Activated CD8-positive, alpha-beta T cell treated with anti-CD3 and anti-CD28 coated beads, Interleukin-2, amount 10 ng/mL, durations not matched to agents 7 days and 5 days (primary cell): ENCODE results near the gene FMNL1. TPM values are rescaled to one million over a fixed set of nuclear protein-coding genes. Genes with fewer than 3 reads are reported as not detected.
A peak's percentile ranks its signal among the peaks of the same experiment; 100 is the strongest.

Source experiments
- ATAC-seq: fragments of 150-1000 bp; cut with Tn5 transposase; one replicate; pipeline ENCODE4 v1.10.0; 2021; ENCODE audit warnings: moderate library complexity
- CTCF ChIA-PET: fragments of 350-600 bp; sonication (Branson Sonifier 250); formaldehyde crosslinking; loops from one replicate; lab custom pipeline; 2021; ENCODE audit warnings: antibody characterized with exemption; lab: Charles Lee
- POLR2A ChIA-PET: fragments of 350-600 bp; sonication (Branson Sonifier 250); formaldehyde crosslinking; loops from one replicate; lab custom pipeline; 2021; ENCODE audit warnings: antibody characterized with exemption; lab: Charles Lee
- DNase-seq: peaks from one replicate; pipeline ENCODE4 v3.0.0-alpha.2; 2020
- H3K27ac Mint-ChIP-seq: one replicate; pipeline ENCODE4 v1.8.0; 2021; ENCODE audit warnings: mild to moderate bottlenecking, mixed read lengths
- H3K27me3 Mint-ChIP-seq: one replicate; pipeline ENCODE4 v1.8.0; 2021; ENCODE audit warnings: low read depth, mixed read lengths
- H3K36me3 Mint-ChIP-seq: one replicate; pipeline ENCODE4 v1.8.0; 2021; ENCODE audit warnings: low read depth, mixed read lengths
- H3K4me1 Mint-ChIP-seq: one replicate; pipeline ENCODE4 v1.8.0; 2021; ENCODE audit warnings: low read depth, mixed read lengths
- H3K4me3 Mint-ChIP-seq: one replicate; pipeline ENCODE4 v1.8.0; 2021; ENCODE audit warnings: mild to moderate bottlenecking, mixed read lengths
- H3K9me3 Mint-ChIP-seq: one replicate; pipeline ENCODE4 v1.8.0; 2022; ENCODE audit warnings: mixed read lengths; ENCODE audit not compliant: insufficient read depth
- total RNA-seq, 2 experiments: library from RNA; stranded (reverse); gene quantifications; one replicate each; pipeline ENCODE4 v1.2.3, GENCODE V29; 2021

The FMNL1 gene
- total RNA-seq, 2 experiments from 2014 or later, result 375 to 395 TPM

- no peak for DNase-seq
- CTCF ChIA-PET, result interaction anchor here (1.1 to 14.2 kb wide), 7 partner anchors 10 to 162 kb away, joined by 4 to 410 read pairs (median 67); partner anchors contain the start of genes ACBD4, HEXIM1 and MAP3K14
Measured at GRCh38 chr17:45222996-45223538, 1.4 kb downstream of the FMNL1 start.

DNA sequence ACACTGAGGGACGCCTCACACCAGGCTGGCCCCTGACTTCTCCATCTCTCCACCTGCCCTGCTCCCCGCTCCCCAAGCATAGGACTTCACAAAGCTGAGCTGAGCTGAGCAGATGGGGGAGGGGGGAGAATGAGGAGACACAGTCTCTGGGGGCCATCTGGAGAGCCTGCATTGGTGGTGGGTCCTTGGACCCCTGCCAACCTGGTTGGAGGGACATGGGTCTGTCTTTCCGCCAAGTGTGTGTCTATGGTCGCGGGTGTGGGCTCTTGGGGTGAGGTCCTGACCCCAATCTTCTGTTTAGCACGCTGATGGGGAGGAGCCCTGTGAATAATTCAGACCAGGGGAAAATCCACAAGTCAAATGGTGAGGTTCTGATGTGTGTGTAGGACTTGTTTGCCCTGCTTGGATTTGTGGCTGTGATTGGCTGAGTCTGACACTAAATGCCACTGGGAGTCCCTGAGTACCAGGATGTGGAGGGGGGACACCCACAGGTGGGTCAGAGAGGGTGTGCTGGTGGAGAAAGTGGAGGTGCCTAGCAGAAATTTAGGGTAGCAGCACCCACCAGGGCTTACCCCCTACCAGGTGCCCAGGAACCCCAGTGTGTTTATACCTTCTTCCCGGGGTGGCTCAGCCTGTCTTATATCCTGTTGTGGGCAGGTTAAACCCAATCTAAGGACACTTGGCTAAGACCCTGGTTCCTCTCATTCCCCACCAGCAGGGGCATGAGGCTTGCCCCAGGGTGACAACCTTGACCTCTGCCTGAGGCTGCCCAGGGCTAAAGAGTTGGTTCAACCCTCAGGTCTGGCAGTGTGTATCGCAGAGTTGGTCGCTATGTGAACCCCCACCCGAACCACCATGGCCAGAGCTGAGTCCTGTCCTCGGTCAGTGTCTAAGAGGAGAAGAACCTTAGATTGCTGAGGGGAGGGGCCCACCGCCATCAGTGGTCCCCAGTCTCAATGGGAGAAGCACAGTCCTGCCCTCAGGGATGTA lies 2.1 kb downstream of the FMNL1 start:
- CTCF ChIA-PET, result interaction anchor here (1.1 to 14.2 kb wide), 8 partner anchors 10 to 161 kb away, joined by 4 to 410 read pairs (median 45); partner anchors contain the start of genes ACBD4, HEXIM1 and MAP3K14
- Mint-ChIP-seq H3K4me1 (peaks cover 61% of the 10 kb centered on the region), H3K36me3 (peaks cover 75% of the 10 kb centered on the region), H3K27ac (peak overlapping the region; percentile 94), H3K9me3 (no peaks in the 10 kb centered on the region), H3K4me3 (peak overlapping the region; percentile 100), H3K27me3 (no peaks in the 10 kb centered on the region)
- DNase-seq (peak; percentile 66), ATAC-seq (no peak)
- POLR2A ChIA-PET, result interaction anchor here (0.6 to 9.0 kb wide), 8 partner anchors 7 to 172 kb away, joined by 3 to 132 read pairs (median 39); partner anchors contain the start of genes HEXIM1 and MAP3K14

More at GRCh38 chr17:45222996-45223538, 1.4 kb downstream of the FMNL1 start:
- ATAC-seq, result no peak
- Mint-ChIP-seq H3K4me3 (peak overlapping the region; percentile 100), H3K36me3 (peaks cover 75% of the 10 kb centered on the region), H3K9me3 (no peaks in the 10 kb centered on the region), H3K4me1 (peaks cover 58% of the 10 kb centered on the region), H3K27me3 (no peaks in the 10 kb centered on the region), H3K27ac (peak overlapping the region; percentile 94)
- POLR2A ChIA-PET, result interaction anchor here (0.6 to 9.0 kb wide), 9 partner anchors 8 to 171 kb away, joined by 3 to 132 read pairs (median 16); partner anchors contain the start of genes HEXIM1 and MAP3K14

GRCh38 chr17:45224671-45225050 lies 3.0 kb downstream of the FMNL1 start:
- Mint-ChIP-seq H3K4me1 (peaks cover 61% of the 10 kb centered on the region), H3K27ac (peak overlapping the region; percentile 94), H3K36me3 (peaks cover 71% of the 10 kb centered on the region), H3K4me3 (peak overlapping the region; percentile 100), H3K27me3 (no peaks in the 10 kb centered on the region), H3K9me3 (no peaks in the 10 kb centered on the region)
- DNase-seq (peak; percentile 62), ATAC-seq (peak; percentile 9)
- POLR2A ChIA-PET, result interaction anchor here (0.6 to 9.0 kb wide), 5 partner anchors 10 to 91 kb away, joined by 3 to 132 read pairs (median 71); partner anchors contain the start of genes HEXIM1 and MAP3K14
- CTCF ChIA-PET, result interaction anchor here (2.8 to 14.2 kb wide), 4 partner anchors 9 to 89 kb away, joined by 13 to 410 read pairs (median 46); partner anchors contain the start of genes ACBD4 and HEXIM1

- ATAC-seq (no peak), DNase-seq (peak; percentile 42)
- Mint-ChIP-seq H3K4me3 (peak overlapping the region; percentile 100), H3K27me3 (no peaks in the 10 kb centered on the region), H3K4me1 (peaks cover 61% of the 10 kb centered on the region), H3K27ac (peak overlapping the region; percentile 94), H3K36me3 (peaks cover 71% of the 10 kb centered on the region), H3K9me3 (no peaks in the 10 kb centered on the region)
- ChIA-PET CTCF (interaction anchor here (0.6 to 14.2 kb wide), 12 partner anchors 8 to 94 kb away, joined by 3 to 410 read pairs (median 8); partner anchors contain the start of genes ACBD4 and HEXIM1), POLR2A (interaction anchor here (0.7 to 9.0 kb wide), 16 partner anchors 9 to 165 kb away, joined by 3 to 132 read pairs (median 6); partner anchors contain the start of genes HEXIM1 and MAP3K14)
Measured at GRCh38 chr17:45225051-45225700, 3.5 kb downstream of the FMNL1 start.

GRCh38 chr17:45225964-45226530 lies 4.4 kb downstream of the FMNL1 start:
- Mint-ChIP-seq H3K4me1 (peaks cover 65% of the 10 kb centered on the region), H3K4me3 (peak overlapping the region; percentile 100), H3K36me3 (peaks cover 67% of the 10 kb centered on the region), H3K27me3 (no peaks in the 10 kb centered on the region), H3K27ac (peak overlapping the region; percentile 94), H3K9me3 (no peaks in the 10 kb centered on the region)
- DNase-seq (peak; percentile 99), ATAC-seq (peak; percentile 58)
- ChIA-PET POLR2A (interaction anchor here (0.7 to 9.0 kb wide), 23 partner anchors 9 to 358 kb away, joined by 3 to 132 read pairs (median 4); partner anchors contain the start of genes HEXIM1 and MAP3K14), CTCF (interaction anchor here (0.6 to 14.2 kb wide), 14 partner anchors 7 to 93 kb away, joined by 3 to 410 read pairs (median 5); partner anchors contain the start of genes ACBD4 and HEXIM1)

DNA sequence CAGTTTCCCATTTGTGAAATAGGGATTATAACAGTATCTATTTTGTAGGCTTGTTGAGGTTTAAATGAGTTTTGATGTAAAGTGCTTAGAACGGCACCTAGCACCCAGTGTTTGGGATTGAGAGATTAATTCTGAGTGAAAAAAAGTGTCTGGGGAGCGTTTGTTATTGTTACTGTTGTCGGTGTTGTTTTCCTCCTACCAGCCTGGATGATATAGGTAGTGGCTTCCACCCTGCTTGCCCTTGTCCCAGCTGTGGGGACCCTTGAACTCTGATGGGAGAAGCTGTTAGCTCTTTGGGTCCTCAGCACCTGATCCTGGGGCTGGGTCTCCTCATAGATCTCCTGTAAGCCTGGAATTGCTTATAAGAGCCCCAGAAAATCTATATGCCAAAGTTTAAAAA lies 4.9 kb downstream of the FMNL1 start:
- Mint-ChIP-seq H3K4me3 (peak overlapping the region; percentile 100), H3K9me3 (no peaks in the 10 kb centered on the region), H3K27me3 (no peaks in the 10 kb centered on the region), H3K4me1 (peaks cover 70% of the 10 kb centered on the region), H3K36me3 (peaks cover 69% of the 10 kb centered on the region), H3K27ac (peak overlapping the region; percentile 94)
- ChIA-PET POLR2A (interaction anchor here (0.8 to 9.0 kb wide), 19 partner anchors 8 to 357 kb away, joined by 3 to 132 read pairs (median 5); partner anchors contain the start of genes HEXIM1 and MAP3K14), CTCF (interaction anchor here (1.0 to 14.2 kb wide), 10 partner anchors 7 to 91 kb away, joined by 3 to 410 read pairs (median 8); partner anchors contain the start of genes ACBD4 and HEXIM1)
- DNase-seq (no peak), ATAC-seq (no peak)

DNA sequence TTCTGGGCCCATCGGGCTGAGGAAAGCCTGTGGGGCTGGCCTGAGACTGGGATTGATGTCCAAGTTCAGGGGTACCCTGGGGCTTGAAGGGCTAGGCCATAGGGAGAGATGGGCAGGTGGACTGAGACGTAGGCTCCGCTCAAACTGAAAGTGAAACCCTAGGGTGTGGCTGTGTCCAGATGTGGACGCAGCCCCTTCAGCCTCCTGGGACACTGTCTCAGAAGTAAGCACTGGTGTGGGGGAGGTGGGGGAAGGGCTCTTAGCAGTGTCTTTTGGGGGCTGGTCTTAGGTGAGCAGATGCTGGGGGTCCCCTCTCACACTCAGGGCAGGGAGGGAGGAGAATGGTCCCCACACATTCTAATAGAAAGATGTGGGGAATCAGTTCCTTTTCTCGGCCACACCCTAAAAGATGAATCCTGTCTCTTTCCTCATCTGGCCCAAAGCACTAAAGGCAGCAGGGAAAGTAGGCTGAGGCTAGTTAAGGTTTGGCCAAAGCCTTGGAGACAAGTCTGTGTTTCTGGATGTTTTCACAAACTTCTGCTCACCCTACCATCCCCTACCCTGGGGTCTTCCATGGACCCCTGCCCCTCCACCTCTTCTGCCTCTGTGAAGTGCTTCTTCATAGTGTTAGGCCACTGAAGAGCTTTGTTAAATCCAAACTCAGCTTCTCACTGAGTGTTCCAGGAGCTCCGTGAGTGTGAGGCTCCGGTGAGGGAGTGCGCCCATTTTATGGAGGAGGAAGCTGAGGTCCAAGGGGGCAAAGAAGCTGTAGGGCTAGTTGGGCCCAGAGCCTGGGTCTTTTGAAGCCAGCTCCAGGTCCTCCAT lies 5.6 kb downstream of the FMNL1 start:
- Mint-ChIP-seq H3K27me3 (no peaks in the 10 kb centered on the region), H3K36me3 (peaks cover 74% of the 10 kb centered on the region), H3K4me3 (peak overlapping the region; percentile 100), H3K27ac (peak overlapping the region; percentile 94), H3K4me1 (peaks cover 77% of the 10 kb centered on the region), H3K9me3 (no peaks in the 10 kb centered on the region)
- DNase-seq, result peak; percentile 52
- CTCF ChIA-PET, result interaction anchor here (0.7 to 14.2 kb wide), 13 partner anchors 6 to 201 kb away, joined by 3 to 410 read pairs (median 10); partner anchors contain the start of genes ACBD4, FMNL1 and HEXIM1
- no peak for ATAC-seq
- POLR2A ChIA-PET, result interaction anchor here (0.7 to 9.0 kb wide), 21 partner anchors 6 to 980 kb away, joined by 3 to 132 read pairs (median 7); partner anchors contain the start of genes FMNL1, HEXIM1, HEXIM2 and MAP3K14

DNA sequence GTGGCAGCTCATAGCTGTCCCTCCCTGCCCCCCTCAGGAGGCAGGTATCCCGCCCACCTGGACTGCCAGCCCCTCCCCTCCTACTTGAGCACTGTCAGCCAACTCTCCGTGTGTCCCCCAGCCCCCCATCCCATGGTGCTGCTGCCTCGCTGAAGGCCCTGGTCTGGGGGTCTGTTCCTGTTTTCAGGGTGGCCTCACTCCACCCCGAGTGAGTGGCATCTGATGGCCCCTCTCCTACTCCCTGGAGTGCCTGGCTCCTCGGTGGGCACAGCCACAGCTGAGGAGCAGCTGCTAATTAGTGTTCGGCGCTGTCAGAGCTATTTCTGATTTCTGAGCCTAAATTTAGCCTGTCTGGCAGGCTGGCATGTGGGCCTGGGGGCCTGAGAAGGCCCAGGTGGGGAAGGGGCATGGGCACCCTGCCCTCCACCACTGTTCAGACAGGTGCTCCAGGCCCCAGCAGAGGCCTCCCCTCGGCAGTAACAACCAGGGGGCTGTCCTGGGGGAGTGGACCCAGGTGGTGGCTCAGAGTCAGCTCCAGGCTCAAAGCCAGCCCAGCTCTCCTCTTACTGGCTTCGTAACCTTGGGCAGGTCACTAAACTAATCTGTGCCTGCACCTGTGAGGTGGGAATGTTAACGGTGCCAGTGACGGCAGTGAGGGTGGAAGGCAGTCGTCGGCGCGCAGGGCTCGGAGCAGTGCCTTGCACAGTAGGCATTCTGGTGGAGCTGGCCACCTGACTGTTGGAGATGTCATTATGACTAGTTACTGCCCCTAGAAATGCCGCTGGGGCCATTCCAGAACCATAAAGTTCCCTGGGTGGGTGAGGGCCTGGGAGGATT lies 6.5 kb downstream of the FMNL1 start:
- ChIA-PET CTCF (interaction anchor here (0.7 to 12.9 kb wide), 10 partner anchors 8 to 200 kb away, joined by 3 to 410 read pairs (median 7); partner anchors contain the start of genes ACBD4, FMNL1 and HEXIM1), POLR2A (interaction anchor here (0.6 to 6.5 kb wide), 15 partner anchors 7 to 981 kb away, joined by 3 to 97 read pairs (median 4); partner anchors contain the start of genes FMNL1, HEXIM1, HEXIM2 and MAP3K14)
- Mint-ChIP-seq H3K36me3 (peaks cover 73% of the 10 kb centered on the region), H3K27me3 (no peaks in the 10 kb centered on the region), H3K9me3 (no peaks in the 10 kb centered on the region), H3K27ac (peak overlapping the region; percentile 94), H3K4me1 (peaks cover 85% of the 10 kb centered on the region), H3K4me3 (peak overlapping the region; percentile 100)
- ATAC-seq, result no peak
- no peak for DNase-seq
